ENCODE results near the gene RYR1. TPM values are rescaled to one million over a fixed set of nuclear protein-coding genes. Genes with fewer than 3 reads are reported as not detected.

RYR1 gene
- total and polyA plus RNA-seq, 11 donors = 0.44 to 2.1 (median 0.86) TPM

DNA sequence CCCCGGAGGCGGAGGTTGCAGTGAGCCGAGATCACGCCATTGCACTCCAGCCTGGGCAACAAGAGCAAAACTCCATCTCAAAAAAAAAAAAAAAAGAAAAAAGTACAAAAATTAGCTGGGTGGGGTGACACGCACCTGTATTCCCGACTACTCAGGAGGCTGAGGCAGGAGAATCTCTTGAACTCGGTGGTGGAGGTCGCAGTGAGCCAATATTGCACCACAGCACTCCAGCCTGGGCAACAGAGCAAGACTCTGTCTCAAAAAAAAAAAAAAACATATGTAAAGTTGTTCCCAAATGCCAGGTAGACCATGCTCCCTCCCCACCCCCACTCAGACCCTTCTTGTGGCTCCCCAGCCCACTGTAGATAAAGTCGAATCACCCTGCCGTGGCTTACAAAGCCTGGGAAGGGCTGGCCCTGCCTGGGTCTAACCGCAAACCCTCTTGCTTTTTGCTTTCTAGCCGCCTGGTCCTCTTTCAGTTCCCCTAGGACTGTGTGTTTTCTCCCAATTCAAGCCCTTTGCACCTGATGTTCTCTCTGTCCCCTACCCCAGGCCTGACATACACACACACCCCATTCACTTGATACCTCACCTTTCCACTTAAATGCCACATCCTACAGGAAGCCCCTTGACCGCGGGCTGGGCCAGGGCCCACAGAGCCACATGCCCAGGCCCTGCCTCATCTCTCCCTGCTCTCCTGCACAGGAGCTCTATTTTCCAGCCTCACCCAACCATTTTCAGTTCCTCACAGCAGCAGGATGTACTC, 149.9 kb downstream of the RYR1 start:
- H3K27me3 ChIP-seq = no peaks in the 10 kb centered on the region
- intact Hi-C loops (cut with DNase I) = loop anchor here in 1 of 10 donors (10.0 kb wide), 1 partner anchor 149 kb away; the partner anchor contains the start of gene RYR1
- WGBS, 4 donors = 89 to 91% (median 89%) methylated on average over 14 of the region's 14 CpGs
- H3K4me3 ChIP-seq = no peak overlapping the region
- DNase-seq (no peak), ATAC-seq (no peak)
- no peaks in the 10 kb centered on the region for H3K4me1 ChIP-seq
- H3K27ac ChIP-seq = no peak overlapping the region
- TF ChIP-seq POLR2A (IDR thresholded peaks at IDR 0.05) = no peak
- TF ChIP-seq, protein P1, sequence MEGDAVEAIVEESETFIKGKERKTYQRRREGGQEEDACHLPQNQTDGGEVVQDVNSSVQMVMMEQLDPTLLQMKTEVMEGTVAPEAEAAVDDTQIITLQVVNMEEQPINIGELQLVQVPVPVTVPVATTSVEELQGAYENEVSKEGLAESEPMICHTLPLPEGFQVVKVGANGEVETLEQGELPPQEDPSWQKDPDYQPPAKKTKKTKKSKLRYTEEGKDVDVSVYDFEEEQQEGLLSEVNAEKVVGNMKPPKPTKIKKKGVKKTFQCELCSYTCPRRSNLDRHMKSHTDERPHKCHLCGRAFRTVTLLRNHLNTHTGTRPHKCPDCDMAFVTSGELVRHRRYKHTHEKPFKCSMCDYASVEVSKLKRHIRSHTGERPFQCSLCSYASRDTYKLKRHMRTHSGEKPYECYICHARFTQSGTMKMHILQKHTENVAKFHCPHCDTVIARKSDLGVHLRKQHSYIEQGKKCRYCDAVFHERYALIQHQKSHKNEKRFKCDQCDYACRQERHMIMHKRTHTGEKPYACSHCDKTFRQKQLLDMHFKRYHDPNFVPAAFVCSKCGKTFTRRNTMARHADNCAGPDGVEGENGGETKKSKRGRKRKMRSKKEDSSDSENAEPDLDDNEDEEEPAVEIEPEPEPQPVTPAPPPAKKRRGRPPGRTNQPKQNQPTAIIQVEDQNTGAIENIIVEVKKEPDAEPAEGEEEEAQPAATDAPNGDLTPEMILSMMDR (IDR thresholded peaks at IDR 0.05) = no peak
- no peaks in the 10 kb centered on the region for H3K9me3 ChIP-seq
- no peaks in the 10 kb centered on the region for H3K36me3 ChIP-seq

DNA sequence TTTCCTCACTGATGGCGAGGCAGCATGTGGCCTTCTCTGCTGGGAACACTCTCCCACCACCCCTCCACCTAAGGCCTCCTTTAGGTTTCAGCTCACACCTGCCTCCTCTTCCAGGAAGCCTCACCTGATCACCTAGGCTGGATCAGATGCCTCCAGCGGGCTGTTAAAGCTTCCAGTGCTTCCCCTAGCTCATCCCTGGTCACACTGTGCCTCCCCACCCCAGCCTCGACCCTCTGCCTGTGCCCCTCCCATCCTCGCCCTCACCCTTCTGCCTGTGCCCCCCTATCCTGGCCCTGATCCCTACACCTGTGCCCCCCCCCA, 150.5 kb downstream of the RYR1 start:
- ATAC-seq = no peak
- Histone ChIP-seq H3K4me3 (no peak overlapping the region), H3K36me3 (no peaks in the 10 kb centered on the region), H3K9me3 (no peaks in the 10 kb centered on the region), H3K4me1 (no peaks in the 10 kb centered on the region), H3K27ac (no peak overlapping the region), H3K27me3 (no peaks in the 10 kb centered on the region)
- TF ChIP-seq, protein P1 (IDR thresholded peaks at IDR 0.05) = no peak
- TF ChIP-seq POLR2A (IDR thresholded peaks at IDR 0.05) = no peak
- WGBS, 4 donors = 85 to 91% (median 88%) methylated on average over 4 of the region's 4 CpGs
- DNase-seq = no peak
- intact Hi-C loops (cut with DNase I) = loop anchor here in 1 of 10 donors (10.0 kb wide), 1 partner anchor 149 kb away; the partner anchor contains the start of gene RYR1

DNA sequence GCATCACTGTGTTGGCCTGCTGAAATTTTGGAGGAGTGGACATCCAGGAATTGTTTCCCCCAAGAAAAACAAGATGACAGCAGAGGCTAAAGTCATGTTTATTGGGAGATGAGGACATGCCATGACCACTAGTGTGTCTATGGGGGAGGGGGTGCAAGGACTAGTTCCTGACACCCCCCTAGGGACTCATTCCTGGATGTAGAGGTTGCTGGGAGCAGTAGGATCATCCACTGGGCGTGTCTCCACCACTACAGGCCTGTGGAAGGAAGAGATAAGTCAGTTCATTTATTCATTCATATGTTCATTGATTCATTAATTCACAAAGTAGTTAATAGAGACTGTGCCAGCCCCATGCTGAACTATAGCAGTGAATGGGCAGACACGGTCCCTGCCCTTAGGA, 154.1 kb downstream of the RYR1 start:
- ATAC-seq = peak in 2 of 4 donors; percentile 14 to 48
- 75 to 80% (median 75%) methylated on average over 2 of the region's 2 CpGs for WGBS, 4 donors
- H3K4me1 ChIP-seq = no peaks in the 10 kb centered on the region
- no peak for DNase-seq
- H3K27me3 ChIP-seq = peaks cover 0 to 5% (median 0%) of the 10 kb centered on the region in 9 donors
- intact Hi-C loops (cut with DNase I) = loop anchor here in 1 of 10 donors (10.0 kb wide), 1 partner anchor 153 kb away; the partner anchor contains the start of gene RYR1
- H3K36me3 ChIP-seq = no peaks in the 10 kb centered on the region
- H3K4me3 ChIP-seq = no peak overlapping the region
- no peaks in the 10 kb centered on the region for H3K9me3 ChIP-seq
- H3K27ac ChIP-seq = peak overlapping the region in 1 of 12 donors; percentile 38
- TF ChIP-seq, protein P1 (IDR thresholded peaks at IDR 0.05) = no peak
- no peak for TF ChIP-seq POLR2A (IDR thresholded peaks at IDR 0.05)

DNA sequence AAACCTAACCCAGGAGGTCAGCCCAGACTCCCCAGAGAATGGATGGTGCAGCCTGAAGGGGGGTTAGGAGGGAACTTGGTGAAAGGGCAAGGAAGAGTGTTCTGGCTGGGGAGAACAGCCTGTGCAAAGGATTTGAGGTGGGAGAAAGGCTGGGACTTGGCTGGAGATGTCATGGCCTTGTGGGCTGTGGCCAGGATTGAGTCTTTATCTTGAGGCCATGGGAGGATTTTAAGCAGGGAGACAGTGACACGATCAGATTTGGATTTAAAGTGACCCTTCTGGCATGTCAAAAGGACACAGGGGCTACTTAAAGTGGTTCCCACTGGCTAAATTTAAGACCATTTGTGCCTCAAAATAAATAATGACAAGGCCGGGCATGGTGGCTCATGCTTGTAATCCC, 154.6 kb downstream of the RYR1 start:
- WGBS, 4 donors = 67 to 83% (median 77%) methylated on average over 2 of the region's 2 CpGs
- no peaks in the 10 kb centered on the region for H3K9me3 ChIP-seq
- peaks cover 0 to 8% (median 0%) of the 10 kb centered on the region in 9 donors for H3K27me3 ChIP-seq
- no peak overlapping the region for H3K4me3 ChIP-seq
- H3K27ac ChIP-seq = peak overlapping the region in 1 of 12 donors; percentile 38
- DNase-seq = no peak
- TF ChIP-seq, protein P1 (IDR thresholded peaks at IDR 0.05) = no peak
- no peak for TF ChIP-seq POLR2A (IDR thresholded peaks at IDR 0.05)
- intact Hi-C loops (cut with DNase I) = loop anchor here in 1 of 10 donors (10.0 kb wide), 1 partner anchor 153 kb away; the partner anchor contains the start of gene RYR1
- no peaks in the 10 kb centered on the region for H3K36me3 ChIP-seq
- no peak for ATAC-seq
- H3K4me1 ChIP-seq = no peaks in the 10 kb centered on the region
